ENCODE results near the gene PLXNB2.
"Not testable (repeated sequence)": the region's sequence is repeated elsewhere in the genome, so short reads cannot be mapped to it uniquely, and the experiment has no call there.

Gene PLXNB2

GRCh38 chr22:50342651-50343540 is 35.5 kb upstream of the PLXNB2 start, which contains the start of gene PPP6R2:
Gene PPP6R2, plus strand, starts transcription at chr22:50343327. Its CDS starts 50,582 bp downstream, at chr22:50393909.
- TF ChIP-seq POLR2AphosphoS5 (IDR thresholded peaks at IDR 0.05; ENCODE audit: low read depth, low read length) (0 out of 2 replicates have a peak, but pooled peaks have one; percentile 41), POU2F2 (IDR thresholded peaks at IDR 0.05; ENCODE audit: low read depth, low read length) (0 out of 2 replicates have a peak, but pooled peaks have one; percentile 23), TAF1 (IDR thresholded peaks at IDR 0.05; ENCODE audit: low read depth, low read length) (peak; percentile 57; the same call in 1 of the 2 replicates), SPI1 (IDR thresholded peaks at IDR 0.05; ENCODE audit: low read depth, low read length) (no peak), POLR2A (IDR thresholded peaks at IDR 0.05; ENCODE audit: low read depth, low read length) (0 out of 2 replicates have a peak, but pooled peaks have one; percentile 29), PAX5 (IDR thresholded peaks at IDR 0.05; ENCODE audit: insufficient read depth, low read length, severe bottlenecking) (no peak)
- peak; percentile 74 for FAIRE-seq
- DNase-seq (ENCODE audit: insufficient read length, low spot score) = peak; percentile 80

- TF ChIP-seq SPI1 (IDR thresholded peaks at IDR 0.05; ENCODE audit: low read depth, low read length) = no peak
- TF ChIP-seq PAX5 (IDR thresholded peaks at IDR 0.05; ENCODE audit: insufficient read depth, low read length, severe bottlenecking) = no peak
- no peak for TF ChIP-seq POU2F2 (IDR thresholded peaks at IDR 0.05; ENCODE audit: low read depth, low read length)
- TF ChIP-seq POLR2A (IDR thresholded peaks at IDR 0.05; ENCODE audit: low read depth, low read length) = no peak
- TF ChIP-seq TAF1 (IDR thresholded peaks at IDR 0.05; ENCODE audit: low read depth, low read length) = no peak
- TF ChIP-seq POLR2AphosphoS5 (IDR thresholded peaks at IDR 0.05; ENCODE audit: low read depth, low read length) = no peak
- DNase-seq (ENCODE audit: insufficient read length, low spot score) (peak; percentile 63), FAIRE-seq (peak; percentile 86)
Observed at GRCh38 chr22:50341977-50342650, 34.7 kb upstream of the PLXNB2 start.

- FAIRE-seq (peak; percentile 98), DNase-seq (ENCODE audit: insufficient read length, low spot score) (no peak)
- no peak for TF ChIP-seq TAF1 (IDR thresholded peaks at IDR 0.05; ENCODE audit: low read depth, low read length)
- TF ChIP-seq POLR2A (IDR thresholded peaks at IDR 0.05; ENCODE audit: low read depth, low read length) = no peak
- TF ChIP-seq POLR2AphosphoS5 (IDR thresholded peaks at IDR 0.05; ENCODE audit: low read depth, low read length) = no peak
- no peak for TF ChIP-seq PAX5 (IDR thresholded peaks at IDR 0.05; ENCODE audit: insufficient read depth, low read length, severe bottlenecking)
- no peak for TF ChIP-seq SPI1 (IDR thresholded peaks at IDR 0.05; ENCODE audit: low read depth, low read length)
- no peak for TF ChIP-seq POU2F2 (IDR thresholded peaks at IDR 0.05; ENCODE audit: low read depth, low read length)
Observed at GRCh38 chr22:50339945-50340879, 32.8 kb upstream of the PLXNB2 start.

DNA sequence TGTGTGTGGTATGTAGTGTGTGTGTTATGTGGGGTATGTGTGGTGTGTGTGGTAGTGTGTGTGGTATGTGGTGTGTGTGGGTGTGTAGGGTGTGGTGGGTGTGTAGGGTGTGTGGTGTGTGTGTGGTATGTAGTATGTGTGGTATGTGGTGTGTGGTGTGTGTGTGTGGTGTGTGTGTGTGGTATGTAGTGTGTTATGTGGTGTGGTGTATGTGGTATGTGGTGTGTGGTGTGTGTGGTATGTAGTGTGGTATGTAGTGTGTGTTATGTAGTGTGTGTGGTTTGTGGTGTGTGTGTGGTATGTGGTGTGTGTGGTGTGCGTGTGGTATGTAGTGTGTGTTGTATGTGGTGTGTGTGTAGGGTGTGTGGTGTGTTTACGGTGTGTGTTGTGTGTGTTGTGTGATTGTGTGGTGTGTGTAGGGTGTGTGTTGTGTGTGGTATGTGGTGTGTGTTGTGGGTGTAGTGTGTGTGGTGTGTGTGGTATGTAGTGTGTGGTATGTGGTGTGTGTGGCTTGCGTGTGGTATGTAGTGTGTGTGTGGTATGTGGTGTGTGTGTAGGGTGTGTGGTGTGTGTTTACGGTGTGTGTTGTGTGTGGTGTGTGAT is 31.5 kb upstream of the PLXNB2 start:
- TF ChIP-seq POLR2AphosphoS5 (IDR thresholded peaks at IDR 0.05; ENCODE audit: low read depth, low read length) (no peak), POU2F2 (IDR thresholded peaks at IDR 0.05; ENCODE audit: low read depth, low read length) (no peak), POLR2A (IDR thresholded peaks at IDR 0.05; ENCODE audit: low read depth, low read length) (no peak), TAF1 (IDR thresholded peaks at IDR 0.05; ENCODE audit: low read depth, low read length) (no peak), PAX5 (IDR thresholded peaks at IDR 0.05; ENCODE audit: insufficient read depth, low read length, severe bottlenecking) (no peak), SPI1 (IDR thresholded peaks at IDR 0.05; ENCODE audit: low read depth, low read length) (no peak)
- FAIRE-seq (no peak), DNase-seq (ENCODE audit: insufficient read length, low spot score) (no peak)

GRCh38 chr22:50338042-50338573 is 30.7 kb upstream of the PLXNB2 start:
- FAIRE-seq = no peak
- no peak for TF ChIP-seq PAX5 (IDR thresholded peaks at IDR 0.05; ENCODE audit: insufficient read depth, low read length, severe bottlenecking)
- no peak for TF ChIP-seq POLR2A (IDR thresholded peaks at IDR 0.05; ENCODE audit: low read depth, low read length)
- TF ChIP-seq POLR2AphosphoS5 (IDR thresholded peaks at IDR 0.05; ENCODE audit: low read depth, low read length) = no peak
- no peak for TF ChIP-seq POU2F2 (IDR thresholded peaks at IDR 0.05; ENCODE audit: low read depth, low read length)
- no peak for TF ChIP-seq SPI1 (IDR thresholded peaks at IDR 0.05; ENCODE audit: low read depth, low read length)
- no peak for TF ChIP-seq TAF1 (IDR thresholded peaks at IDR 0.05; ENCODE audit: low read depth, low read length)
- no peak for DNase-seq (ENCODE audit: insufficient read length, low spot score)

DNA sequence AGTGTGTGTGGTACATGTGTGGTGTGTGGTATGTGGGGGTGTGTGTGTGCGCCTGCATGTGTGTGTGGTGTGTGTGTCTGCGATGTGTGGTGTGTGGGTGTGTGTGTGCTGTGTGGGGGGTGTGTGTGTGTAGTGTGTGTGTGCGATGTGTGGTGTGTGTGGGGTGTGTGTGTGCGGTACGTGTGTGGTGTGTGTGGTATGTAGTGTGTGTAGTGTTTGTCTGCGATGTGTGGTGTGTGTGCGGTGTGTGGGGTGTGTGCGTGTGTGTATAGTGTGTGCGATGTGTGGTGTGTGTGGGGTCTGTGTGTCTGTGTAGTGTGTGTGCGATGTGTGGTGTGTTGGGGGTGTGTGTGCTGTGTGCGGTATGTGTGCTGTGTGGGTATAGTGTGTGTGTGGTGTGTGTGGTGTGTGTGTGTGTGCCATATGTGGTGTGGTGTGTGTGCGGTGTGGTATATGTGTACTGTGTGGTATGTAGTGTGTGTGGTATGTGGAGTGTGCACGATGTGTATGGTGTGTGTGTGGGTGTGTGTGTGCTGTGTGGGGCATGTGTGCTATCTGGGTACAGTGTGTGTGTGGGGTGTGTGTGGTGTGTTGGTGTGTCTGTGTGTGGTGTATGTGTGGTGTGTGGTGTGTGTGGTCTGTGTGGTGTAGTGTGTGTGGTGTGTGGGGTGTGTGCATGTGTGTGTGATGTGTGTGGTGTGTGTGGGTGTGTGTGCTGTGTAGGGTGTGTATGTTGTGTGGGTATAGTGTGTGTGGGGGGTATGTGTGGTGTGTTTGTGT is 30.0 kb upstream of the PLXNB2 start:
- DNase-seq (ENCODE audit: insufficient read length, low spot score) = no peak
- FAIRE-seq = no peak
- TF ChIP-seq POLR2A (IDR thresholded peaks at IDR 0.05; ENCODE audit: low read depth, low read length) (no peak), POU2F2 (IDR thresholded peaks at IDR 0.05; ENCODE audit: low read depth, low read length) (peak; percentile 43; the same call in 1 of the 2 replicates)

GRCh38 chr22:50334433-50334832 is 27.0 kb upstream of the PLXNB2 start:
- not testable (repeated sequence) for DNase-seq (ENCODE audit: insufficient read length, low spot score); FAIRE-seq
- TF ChIP-seq POU2F2 (IDR thresholded peaks at IDR 0.05; ENCODE audit: low read depth, low read length) = peak; percentile 75; the same call in 1 of the 2 replicates

- TF ChIP-seq PAX5 (IDR thresholded peaks at IDR 0.05; ENCODE audit: insufficient read depth, low read length, severe bottlenecking) = no peak
- TF ChIP-seq POLR2AphosphoS5 (IDR thresholded peaks at IDR 0.05; ENCODE audit: low read depth, low read length) = no peak
- no peak for TF ChIP-seq SPI1 (IDR thresholded peaks at IDR 0.05; ENCODE audit: low read depth, low read length)
- no peak for TF ChIP-seq TAF1 (IDR thresholded peaks at IDR 0.05; ENCODE audit: low read depth, low read length)
- TF ChIP-seq POU2F2 (IDR thresholded peaks at IDR 0.05; ENCODE audit: low read depth, low read length) = no peak
- no peak for TF ChIP-seq POLR2A (IDR thresholded peaks at IDR 0.05; ENCODE audit: low read depth, low read length)
- DNase-seq (ENCODE audit: insufficient read length, low spot score) = no peak
- FAIRE-seq = no peak
Observed at GRCh38 chr22:50329236-50329635, 21.8 kb upstream of the PLXNB2 start.

Data from GM12891 (cell line).